SK-N-SH treated with all-trans-retinoic acid at 6 μM for 48 hours (cell line): Measurements from ENCODE around the gene PHF3.
"Not testable (repeated sequence)": the region's sequence is repeated elsewhere in the genome, so short reads cannot be mapped to it uniquely, and the experiment has no call there.

Source experiments
- ATAC-seq: fragments of 200-7000 bp; cut with Tn5 transposase; 3 replicates; pipeline ENCODE4 v1.9.1; 2020; ENCODE audit warnings: mild to moderate bottlenecking, moderate library complexity
- ARNTL ChIP-seq: fragments of 450-650 bp; formaldehyde crosslinking; IDR thresholded peaks from 2 replicates; pipeline ENCODE4 v1.5.0; 2020; ENCODE audit warnings: low read depth, mild to moderate bottlenecking, moderate library complexity, borderline replicate concordance
- BACH2 ChIP-seq: fragments of 250-450 bp; sonication (Bioruptor Pico); IDR thresholded peaks from 2 replicates; pipeline ENCODE4 v1.9.0; 2021; ENCODE audit warnings: mild to moderate bottlenecking, borderline replicate concordance
- CSDC2 ChIP-seq: fragments of 250-450 bp; sonication (Bioruptor Pico); IDR thresholded peaks from 2 replicates; pipeline ENCODE4 v1.5.0; 2020; ENCODE audit warnings: mild to moderate bottlenecking, moderate library complexity
- ESRRG ChIP-seq: fragments of 250-450 bp; sonication (Bioruptor Pico); IDR thresholded peaks from 2 replicates; pipeline ENCODE4 v1.6.1; 2021; ENCODE audit warnings: mild to moderate bottlenecking
- GLIS3 ChIP-seq: fragments of 250-450 bp; sonication (Bioruptor Pico); IDR thresholded peaks from 2 replicates; pipeline ENCODE4 v1.5.0; 2020; ENCODE audit warnings: mild to moderate bottlenecking, moderate library complexity
- ISL1 ChIP-seq: fragments of 250-450 bp; sonication (Bioruptor Pico); IDR thresholded peaks from 2 replicates; pipeline ENCODE4 v2.1.2; 2022; ENCODE audit warnings: mild to moderate bottlenecking, moderate library complexity
- OSR1 ChIP-seq: fragments of 250-450 bp; sonication (Bioruptor Pico); IDR thresholded peaks from 2 replicates; pipeline ENCODE4 v1.8.0; 2022; ENCODE audit warnings: moderate library complexity, mild to moderate bottlenecking, inconsistent platforms
- PPARA ChIP-seq: fragments of 250-450 bp; sonication (Bioruptor Pico); IDR thresholded peaks from 2 replicates; pipeline ENCODE4 v1.5.0; 2020; ENCODE audit warnings: mild to moderate bottlenecking, borderline replicate concordance
- RARB ChIP-seq: fragments of 250-450 bp; sonication (Bioruptor Pico); IDR thresholded peaks from 2 replicates; pipeline ENCODE4 v1.8.0; 2021; ENCODE audit warnings: mild to moderate bottlenecking, moderate library complexity
- SNAI2 ChIP-seq: fragments of 250-450 bp; sonication (Bioruptor Pico); IDR thresholded peaks from 2 replicates; pipeline ENCODE4 v1.5.0; 2020; ENCODE audit warnings: mild to moderate bottlenecking, moderate library complexity
- TOX ChIP-seq: fragments of 250-450 bp; sonication (Bioruptor Pico); IDR thresholded peaks from 2 replicates; pipeline ENCODE4 v1.8.0; 2021; ENCODE audit warnings: mild to moderate bottlenecking, moderate library complexity, borderline replicate concordance
- ZC3H10 ChIP-seq: fragments of 250-450 bp; sonication (Bioruptor Pico); IDR thresholded peaks from 2 replicates; pipeline ENCODE4 v1.5.1; 2021; ENCODE audit warnings: mild to moderate bottlenecking, moderate library complexity
- ZFP3 ChIP-seq: fragments of 250-450 bp; sonication (Bioruptor Pico); IDR thresholded peaks from 2 replicates; pipeline ENCODE4 v1.5.0; 2020; ENCODE audit warnings: mild to moderate bottlenecking, moderate library complexity
- ZNF565 ChIP-seq: fragments of 450-650 bp; formaldehyde crosslinking; conservative IDR thresholded peaks from 2 replicates; pipeline ENCODE4 v1.5.0; 2020; ENCODE audit warnings: low read depth, mild to moderate bottlenecking, moderate library complexity
- ZNF70 ChIP-seq: fragments of 450-650 bp; formaldehyde crosslinking; IDR thresholded peaks from 2 replicates; pipeline ENCODE4 v1.5.0; 2020; ENCODE audit warnings: mild to moderate bottlenecking, moderate library complexity
- TF ChIP-seq, protein P1 (sequence below): fragments of 250-450 bp; sonication (Bioruptor Pico); IDR thresholded peaks from 2 replicates; pipeline ENCODE4 v1.8.0; 2020; ENCODE audit warnings: mild to moderate bottlenecking, moderate library complexity, borderline replicate concordance
- TF ChIP-seq, protein P2 (sequence below): fragments of 250-450 bp; sonication (Bioruptor Pico); IDR thresholded peaks from 2 replicates; pipeline ENCODE4 v1.5.1; 2021; ENCODE audit warnings: mild to moderate bottlenecking, moderate library complexity
- TF ChIP-seq, protein P3 (sequence below): fragments of 250-450 bp; sonication (Bioruptor Pico); IDR thresholded peaks from 2 replicates; pipeline ENCODE4 v1.5.1; 2020; ENCODE audit warnings: low read depth, mild to moderate bottlenecking, moderate library complexity
- TF ChIP-seq, protein P4 (sequence below): fragments of 250-450 bp; sonication (Bioruptor Pico); IDR thresholded peaks from 2 replicates; pipeline ENCODE4 v1.5.0; 2020; ENCODE audit warnings: mild to moderate bottlenecking, moderate library complexity

Gene PHF3

DNA sequence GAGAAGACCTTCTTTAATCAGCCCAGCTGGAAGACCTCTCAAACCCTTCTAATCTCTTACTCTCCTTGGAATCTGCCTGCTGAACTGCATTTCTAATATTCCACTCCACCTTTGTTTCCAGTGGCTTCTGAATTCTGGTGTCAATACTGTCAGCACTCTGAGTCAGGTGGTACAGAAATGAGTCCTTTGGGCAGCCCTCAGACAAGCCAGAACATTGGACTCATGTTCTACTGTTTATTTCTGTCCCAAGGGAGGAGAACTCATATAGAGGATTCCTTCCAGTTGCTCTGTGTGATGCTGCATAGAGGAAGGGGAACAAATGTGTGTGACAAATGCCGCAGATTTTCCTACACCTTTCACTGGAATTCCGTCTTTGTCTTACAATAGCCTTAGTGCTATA is 114.8 kb downstream of the PHF3 start:
- no peak for ATAC-seq
- no peak for TF ChIP-seq ZNF70 (CRISPR knock-in tag)
- TF ChIP-seq SNAI2 (CRISPR knock-in tag), result no peak
- TF ChIP-seq TOX, result no peak
- no peak for TF ChIP-seq ZC3H10 (CRISPR knock-in tag)
- no peak for TF ChIP-seq CSDC2 (CRISPR knock-in tag)
- TF ChIP-seq ZFP3 (CRISPR knock-in tag), result no peak
- TF ChIP-seq, protein P1, sequence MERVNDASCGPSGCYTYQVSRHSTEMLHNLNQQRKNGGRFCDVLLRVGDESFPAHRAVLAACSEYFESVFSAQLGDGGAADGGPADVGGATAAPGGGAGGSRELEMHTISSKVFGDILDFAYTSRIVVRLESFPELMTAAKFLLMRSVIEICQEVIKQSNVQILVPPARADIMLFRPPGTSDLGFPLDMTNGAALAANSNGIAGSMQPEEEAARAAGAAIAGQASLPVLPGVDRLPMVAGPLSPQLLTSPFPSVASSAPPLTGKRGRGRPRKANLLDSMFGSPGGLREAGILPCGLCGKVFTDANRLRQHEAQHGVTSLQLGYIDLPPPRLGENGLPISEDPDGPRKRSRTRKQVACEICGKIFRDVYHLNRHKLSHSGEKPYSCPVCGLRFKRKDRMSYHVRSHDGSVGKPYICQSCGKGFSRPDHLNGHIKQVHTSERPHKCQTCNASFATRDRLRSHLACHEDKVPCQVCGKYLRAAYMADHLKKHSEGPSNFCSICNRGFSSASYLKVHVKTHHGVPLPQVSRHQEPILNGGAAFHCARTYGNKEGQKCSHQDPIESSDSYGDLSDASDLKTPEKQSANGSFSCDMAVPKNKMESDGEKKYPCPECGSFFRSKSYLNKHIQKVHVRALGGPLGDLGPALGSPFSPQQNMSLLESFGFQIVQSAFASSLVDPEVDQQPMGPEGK, result no peak
- TF ChIP-seq, protein P2, sequence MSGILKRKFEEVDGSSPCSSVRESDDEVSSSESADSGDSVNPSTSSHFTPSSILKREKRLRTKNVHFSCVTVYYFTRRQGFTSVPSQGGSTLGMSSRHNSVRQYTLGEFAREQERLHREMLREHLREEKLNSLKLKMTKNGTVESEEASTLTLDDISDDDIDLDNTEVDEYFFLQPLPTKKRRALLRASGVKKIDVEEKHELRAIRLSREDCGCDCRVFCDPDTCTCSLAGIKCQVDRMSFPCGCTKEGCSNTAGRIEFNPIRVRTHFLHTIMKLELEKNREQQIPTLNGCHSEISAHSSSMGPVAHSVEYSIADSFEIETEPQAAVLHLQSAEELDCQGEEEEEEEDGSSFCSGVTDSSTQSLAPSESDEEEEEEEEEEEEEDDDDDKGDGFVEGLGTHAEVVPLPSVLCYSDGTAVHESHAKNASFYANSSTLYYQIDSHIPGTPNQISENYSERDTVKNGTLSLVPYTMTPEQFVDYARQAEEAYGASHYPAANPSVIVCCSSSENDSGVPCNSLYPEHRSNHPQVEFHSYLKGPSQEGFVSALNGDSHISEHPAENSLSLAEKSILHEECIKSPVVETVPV (CRISPR knock-in tag), result no peak
- no peak for TF ChIP-seq PPARA
- TF ChIP-seq RARB, result no peak
- TF ChIP-seq BACH2, result no peak

DNA sequence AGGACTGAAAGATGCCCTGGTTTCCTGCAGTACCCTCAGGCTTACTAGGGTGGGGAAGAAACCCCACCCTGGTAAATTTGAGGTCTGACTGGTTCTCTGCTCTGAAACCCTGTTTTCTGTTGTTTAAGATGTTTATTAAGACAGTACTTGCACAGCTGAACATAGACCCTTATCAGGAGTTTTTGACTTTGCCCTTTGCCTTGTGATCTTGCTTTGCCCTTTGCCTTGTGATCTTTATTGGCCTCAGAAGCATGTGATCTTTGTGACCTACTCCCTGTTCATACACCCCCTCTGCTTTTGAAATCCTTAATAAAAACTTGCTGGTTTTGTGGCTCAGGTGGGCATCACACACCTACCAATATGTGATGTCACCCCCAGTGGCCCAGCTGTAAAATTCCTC is 121.7 kb downstream of the PHF3 start:
- not testable (repeated sequence) for ATAC-seq

GRCh38 chr6:63757826-63758225 is 122.2 kb downstream of the PHF3 start:
- TF ChIP-seq ESRRG (CRISPR knock-in tag) (no peak), ZC3H10 (CRISPR knock-in tag) (no peak)
- TF ChIP-seq, protein P3, sequence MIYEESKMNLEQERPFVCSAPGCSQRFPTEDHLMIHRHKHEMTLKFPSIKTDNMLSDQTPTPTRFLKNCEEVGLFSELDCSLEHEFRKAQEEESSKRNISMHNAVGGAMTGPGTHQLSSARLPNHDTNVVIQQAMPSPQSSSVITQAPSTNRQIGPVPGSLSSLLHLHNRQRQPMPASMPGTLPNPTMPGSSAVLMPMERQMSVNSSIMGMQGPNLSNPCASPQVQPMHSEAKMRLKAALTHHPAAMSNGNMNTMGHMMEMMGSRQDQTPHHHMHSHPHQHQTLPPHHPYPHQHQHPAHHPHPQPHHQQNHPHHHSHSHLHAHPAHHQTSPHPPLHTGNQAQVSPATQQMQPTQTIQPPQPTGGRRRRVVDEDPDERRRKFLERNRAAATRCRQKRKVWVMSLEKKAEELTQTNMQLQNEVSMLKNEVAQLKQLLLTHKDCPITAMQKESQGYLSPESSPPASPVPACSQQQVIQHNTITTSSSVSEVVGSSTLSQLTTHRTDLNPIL (CRISPR knock-in tag), result no peak
- TF ChIP-seq, protein P2 (CRISPR knock-in tag), result no peak
- no peak for ATAC-seq

DNA sequence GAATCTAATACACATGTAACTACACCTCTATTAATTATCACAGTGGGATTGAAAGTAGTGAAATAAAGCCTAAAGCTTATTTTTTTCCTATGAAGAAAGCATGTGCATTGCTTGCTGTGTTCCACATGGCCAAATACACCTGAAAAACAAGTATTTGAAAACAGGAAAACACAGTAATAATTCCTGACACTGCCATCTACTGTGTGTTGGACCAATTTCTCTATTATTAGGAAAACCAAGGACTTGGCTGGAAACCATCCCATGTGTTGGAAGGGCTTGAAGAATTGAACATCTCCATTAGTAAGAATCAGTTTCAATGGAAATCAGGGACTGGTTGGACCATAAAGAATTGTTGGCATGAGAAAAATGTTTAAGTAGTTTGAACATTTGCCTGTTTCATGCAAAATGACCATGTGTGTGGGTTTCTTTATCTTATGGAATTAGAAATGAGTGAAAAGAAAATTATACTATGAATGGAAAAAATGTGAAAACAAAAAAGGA is 124.1 kb downstream of the PHF3 start:
- 0 out of 3 replicates have a peak, but pooled peaks have one; percentile 32 for ATAC-seq
- TF ChIP-seq TOX, result no peak
- TF ChIP-seq GLIS3 (CRISPR knock-in tag), result no peak
- no peak for TF ChIP-seq ESRRG (CRISPR knock-in tag)
- TF ChIP-seq ISL1 (CRISPR knock-in tag), result no peak
- TF ChIP-seq ZFP3 (CRISPR knock-in tag), result no peak
- TF ChIP-seq, protein P2 (CRISPR knock-in tag), result no peak
- TF ChIP-seq, protein P4, sequence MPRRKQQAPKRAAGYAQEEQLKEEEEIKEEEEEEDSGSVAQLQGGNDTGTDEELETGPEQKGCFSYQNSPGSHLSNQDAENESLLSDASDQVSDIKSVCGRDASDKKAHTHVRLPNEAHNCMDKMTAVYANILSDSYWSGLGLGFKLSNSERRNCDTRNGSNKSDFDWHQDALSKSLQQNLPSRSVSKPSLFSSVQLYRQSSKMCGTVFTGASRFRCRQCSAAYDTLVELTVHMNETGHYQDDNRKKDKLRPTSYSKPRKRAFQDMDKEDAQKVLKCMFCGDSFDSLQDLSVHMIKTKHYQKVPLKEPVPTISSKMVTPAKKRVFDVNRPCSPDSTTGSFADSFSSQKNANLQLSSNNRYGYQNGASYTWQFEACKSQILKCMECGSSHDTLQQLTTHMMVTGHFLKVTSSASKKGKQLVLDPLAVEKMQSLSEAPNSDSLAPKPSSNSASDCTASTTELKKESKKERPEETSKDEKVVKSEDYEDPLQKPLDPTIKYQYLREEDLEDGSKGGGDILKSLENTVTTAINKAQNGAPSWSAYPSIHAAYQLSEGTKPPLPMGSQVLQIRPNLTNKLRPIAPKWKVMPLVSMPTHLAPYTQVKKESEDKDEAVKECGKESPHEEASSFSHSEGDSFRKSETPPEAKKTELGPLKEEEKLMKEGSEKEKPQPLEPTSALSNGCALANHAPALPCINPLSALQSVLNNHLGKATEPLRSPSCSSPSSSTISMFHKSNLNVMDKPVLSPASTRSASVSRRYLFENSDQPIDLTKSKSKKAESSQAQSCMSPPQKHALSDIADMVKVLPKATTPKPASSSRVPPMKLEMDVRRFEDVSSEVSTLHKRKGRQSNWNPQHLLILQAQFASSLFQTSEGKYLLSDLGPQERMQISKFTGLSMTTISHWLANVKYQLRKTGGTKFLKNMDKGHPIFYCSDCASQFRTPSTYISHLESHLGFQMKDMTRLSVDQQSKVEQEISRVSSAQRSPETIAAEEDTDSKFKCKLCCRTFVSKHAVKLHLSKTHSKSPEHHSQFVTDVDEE, result no peak
- TF ChIP-seq ZC3H10 (CRISPR knock-in tag), result no peak
- TF ChIP-seq ZNF565 (CRISPR knock-in tag), result no peak
- TF ChIP-seq OSR1 (CRISPR knock-in tag), result no peak
- no peak for TF ChIP-seq PPARA
- TF ChIP-seq ARNTL (CRISPR knock-in tag), result no peak
- TF ChIP-seq, protein P3 (CRISPR knock-in tag), result no peak
- no peak for TF ChIP-seq RARB
